OCI-LY3 (cell line): ENCODE measurements around the gene P4HA1.

ENCODE experiments used
- H2AFZ ChIP-seq: fragments of 200-600, 300-600 bp; shearing (Covaris generic); 2 replicates; pipeline ENCODE4 v1.6.0; 2014; ENCODE audit warnings: antibody characterized with exemption, low read depth, low read length
- H3K27ac ChIP-seq: fragments of 200-600, 300-600 bp; sonication (generic); 2 replicates; pipeline ENCODE4 v1.5.1; 2014; ENCODE audit warnings: mild to moderate bottlenecking, low read length, moderate library complexity, mixed read lengths
- H3K27me3 ChIP-seq: fragments of 200-600, 300-600 bp; sonication (generic); 2 replicates; pipeline ENCODE4 v1.6.1; 2014; ENCODE audit warnings: low read depth, low read length, mixed read lengths
- H3K36me3 ChIP-seq: fragments of 200-600, 300-600 bp; sonication (generic); replicated peaks from 2 replicates; pipeline ENCODE3; 2014; ENCODE audit warnings: low read depth, low read length, mixed read lengths
- H3K4me1 ChIP-seq: fragments of 300-600, 200-600 bp; sonication (generic); 2 replicates; pipeline ENCODE4 v1.6.1; 2014; ENCODE audit warnings: low read length, mixed read lengths
- H3K4me2 ChIP-seq: fragments of 200-600, 300-600 bp; sonication (generic); 2 replicates; pipeline ENCODE4 v1.6.1; 2014; ENCODE audit warnings: low read length, mixed read lengths
- H3K4me3 ChIP-seq: fragments of 300-600, 200-600 bp; sonication (generic); 2 replicates; pipeline ENCODE4 v1.5.1; 2014; ENCODE audit warnings: antibody characterized with exemption, mild to moderate bottlenecking, low read length, moderate library complexity
- H3K79me2 ChIP-seq: fragments of 300-600, 200-600 bp; shearing (Covaris generic); 2 replicates; pipeline ENCODE4 v1.6.1; 2014; ENCODE audit warnings: mild to moderate bottlenecking, low read length, mixed read lengths
- H3K9ac ChIP-seq: fragments of 300-600, 200-600 bp; shearing (Covaris generic); 2 replicates; pipeline ENCODE4 v1.6.0; 2014; ENCODE audit warnings: mild to moderate bottlenecking, low read length, moderate library complexity
- H3K9me3 ChIP-seq: fragments of 200-600, 300-600 bp; shearing (Covaris generic); 2 replicates; pipeline ENCODE4 v1.6.1; 2014; ENCODE audit warnings: low read length, mixed read lengths; ENCODE audit not compliant: insufficient read depth
- H4K20me1 ChIP-seq: fragments of 200-600, 300-600 bp; sonication (generic); 2 replicates; pipeline ENCODE4 v1.6.1; 2016; ENCODE audit warnings: low read length, mixed read lengths; ENCODE audit not compliant: insufficient read depth
- CTCF ChIP-seq: fragments of 200-600, 300-600 bp; sonication (generic); IDR thresholded peaks from 2 replicates; pipeline ENCODE4 v1.5.1; 2014; ENCODE audit warnings: antibody characterized with exemption, low read length, low read depth
- EZH2phosphoT487 ChIP-seq: fragments of 200-600 bp; shearing (Covaris generic); IDR thresholded peaks from 2 replicates; pipeline ENCODE4 v1.6.1; 2018; ENCODE audit warnings: antibody characterized with exemption, mixed run types, low read depth

Gene P4HA1

GRCh38 chr10:73096449-73097304 lies at the start of gene P4HA1:
P4HA1 (minus strand) TSS chr10:73096866; CDS start chr10:73074883, 21,983 bp downstream.
- peaks cover 22% of the 10 kb centered on the region for H3K4me1 ChIP-seq
- peaks cover 47% of the 10 kb centered on the region for H3K79me2 ChIP-seq
- no peaks in the 10 kb centered on the region for H3K27me3 ChIP-seq
- H3K9me3 ChIP-seq = no peaks in the 10 kb centered on the region
- peak within 1 kb of the TSS; percentile 98 for H3K4me3 ChIP-seq
- peak within 1 kb of the TSS; percentile 88 for H3K27ac ChIP-seq
- no peak for TF ChIP-seq EZH2phosphoT487
- peak; percentile 49 for TF ChIP-seq CTCF
- H3K36me3 ChIP-seq = peaks cover 8% of the 10 kb centered on the region
- H4K20me1 ChIP-seq = peaks cover 27% of the 10 kb centered on the region
- H3K9ac ChIP-seq = peak within 1 kb of the TSS; percentile 86
- H3K4me2 ChIP-seq = peak within 1 kb of the TSS; percentile 84
- peak within 1 kb of the TSS; percentile 74 for H2AFZ ChIP-seq

- H3K36me3 ChIP-seq = peaks cover 16% of the 10 kb centered on the region
- H3K4me1 ChIP-seq = peaks cover 5% of the 10 kb centered on the region; the same call in 1 of the 2 replicates
- H3K9me3 ChIP-seq = no peaks in the 10 kb centered on the region
- H3K9ac ChIP-seq = no peak overlapping the region
- H3K27me3 ChIP-seq = no peaks in the 10 kb centered on the region
- TF ChIP-seq CTCF (no peak), EZH2phosphoT487 (no peak)
- no peaks in the 10 kb centered on the region for H4K20me1 ChIP-seq
- no peak overlapping the region for H3K27ac ChIP-seq
- H3K4me3 ChIP-seq = no peak overlapping the region
- no peak overlapping the region for H3K4me2 ChIP-seq
- no peaks in the 10 kb centered on the region for H3K79me2 ChIP-seq
- no peak overlapping the region for H2AFZ ChIP-seq
These were observed 44.9 kb upstream of the P4HA1 start for GRCh38 chr10:73141603-73142002.

- TF ChIP-seq EZH2phosphoT487 (no peak), CTCF (no peak)
- Histone ChIP-seq H3K4me3 (no peak overlapping the region), H3K27me3 (no peaks in the 10 kb centered on the region), H3K4me1 (peaks cover 5% of the 10 kb centered on the region; the same call in 1 of the 2 replicates), H3K9me3 (no peaks in the 10 kb centered on the region), H3K36me3 (peaks cover 24% of the 10 kb centered on the region), H2AFZ (no peak overlapping the region), H4K20me1 (no peaks in the 10 kb centered on the region), H3K79me2 (no peaks in the 10 kb centered on the region), H3K27ac (no peak overlapping the region), H3K9ac (no peak overlapping the region), H3K4me2 (no peak overlapping the region)
These were observed 42.6 kb upstream of the P4HA1 start for GRCh38 chr10:73139251-73139650.

GRCh38 chr10:73136627-73137026 lies 40.0 kb upstream of the P4HA1 start:
- H2AFZ ChIP-seq = no peak overlapping the region
- H3K9me3 ChIP-seq = no peaks in the 10 kb centered on the region
- H3K4me2 ChIP-seq = no peak overlapping the region
- no peak overlapping the region for H3K27ac ChIP-seq
- H3K27me3 ChIP-seq = no peaks in the 10 kb centered on the region
- peaks cover 5% of the 10 kb centered on the region; the same call in 1 of the 2 replicates for H3K4me1 ChIP-seq
- H3K79me2 ChIP-seq = no peaks in the 10 kb centered on the region
- no peak overlapping the region for H3K9ac ChIP-seq
- no peak overlapping the region for H3K4me3 ChIP-seq
- TF ChIP-seq CTCF (no peak), EZH2phosphoT487 (no peak)
- H3K36me3 ChIP-seq = peaks cover 28% of the 10 kb centered on the region
- no peaks in the 10 kb centered on the region for H4K20me1 ChIP-seq
